ENCODE results near the gene SEMA6B. TPM values are rescaled to one million over a fixed set of nuclear protein-coding genes. Genes with fewer than 3 reads are reported as not detected.
"Not testable (repeated sequence)": the region's sequence is repeated elsewhere in the genome, so short reads cannot be mapped to it uniquely, and the experiment has no call there.

Gene SEMA6B, protein sequence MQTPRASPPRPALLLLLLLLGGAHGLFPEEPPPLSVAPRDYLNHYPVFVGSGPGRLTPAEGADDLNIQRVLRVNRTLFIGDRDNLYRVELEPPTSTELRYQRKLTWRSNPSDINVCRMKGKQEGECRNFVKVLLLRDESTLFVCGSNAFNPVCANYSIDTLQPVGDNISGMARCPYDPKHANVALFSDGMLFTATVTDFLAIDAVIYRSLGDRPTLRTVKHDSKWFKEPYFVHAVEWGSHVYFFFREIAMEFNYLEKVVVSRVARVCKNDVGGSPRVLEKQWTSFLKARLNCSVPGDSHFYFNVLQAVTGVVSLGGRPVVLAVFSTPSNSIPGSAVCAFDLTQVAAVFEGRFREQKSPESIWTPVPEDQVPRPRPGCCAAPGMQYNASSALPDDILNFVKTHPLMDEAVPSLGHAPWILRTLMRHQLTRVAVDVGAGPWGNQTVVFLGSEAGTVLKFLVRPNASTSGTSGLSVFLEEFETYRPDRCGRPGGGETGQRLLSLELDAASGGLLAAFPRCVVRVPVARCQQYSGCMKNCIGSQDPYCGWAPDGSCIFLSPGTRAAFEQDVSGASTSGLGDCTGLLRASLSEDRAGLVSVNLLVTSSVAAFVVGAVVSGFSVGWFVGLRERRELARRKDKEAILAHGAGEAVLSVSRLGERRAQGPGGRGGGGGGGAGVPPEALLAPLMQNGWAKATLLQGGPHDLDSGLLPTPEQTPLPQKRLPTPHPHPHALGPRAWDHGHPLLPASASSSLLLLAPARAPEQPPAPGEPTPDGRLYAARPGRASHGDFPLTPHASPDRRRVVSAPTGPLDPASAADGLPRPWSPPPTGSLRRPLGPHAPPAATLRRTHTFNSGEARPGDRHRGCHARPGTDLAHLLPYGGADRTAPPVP
- total RNA-seq: 33.0 TPM

DNA sequence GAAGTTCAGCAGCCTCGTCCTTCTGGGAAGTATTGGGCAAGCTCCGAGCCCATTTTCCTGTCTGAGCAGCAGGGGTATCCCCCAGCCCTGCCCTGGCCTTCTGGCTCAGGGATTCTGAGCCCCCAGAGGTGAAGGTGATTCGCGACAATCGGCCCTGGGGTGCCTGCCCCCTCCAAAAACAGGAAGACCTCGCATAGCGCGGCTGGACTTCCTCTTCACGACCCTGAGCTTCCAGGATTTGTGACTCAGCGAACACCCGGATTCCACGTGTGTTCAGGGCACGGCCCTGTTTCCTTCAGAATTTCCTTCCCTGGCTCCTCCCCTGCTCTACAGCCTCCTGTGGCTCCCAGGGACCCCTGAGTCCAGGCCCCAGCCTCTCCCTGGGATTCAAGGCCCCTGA, at the start of gene SEMA6B:
Gene SEMA6B, minus strand, starts transcription at position 116 of the 400 bp plus-strand sequence. CDS start 1,227 bp downstream, outside the sequence.
- FAIRE-seq: no peak
- DNase-seq (ENCODE audit: low spot score in 2 of 2): no peak

DNA sequence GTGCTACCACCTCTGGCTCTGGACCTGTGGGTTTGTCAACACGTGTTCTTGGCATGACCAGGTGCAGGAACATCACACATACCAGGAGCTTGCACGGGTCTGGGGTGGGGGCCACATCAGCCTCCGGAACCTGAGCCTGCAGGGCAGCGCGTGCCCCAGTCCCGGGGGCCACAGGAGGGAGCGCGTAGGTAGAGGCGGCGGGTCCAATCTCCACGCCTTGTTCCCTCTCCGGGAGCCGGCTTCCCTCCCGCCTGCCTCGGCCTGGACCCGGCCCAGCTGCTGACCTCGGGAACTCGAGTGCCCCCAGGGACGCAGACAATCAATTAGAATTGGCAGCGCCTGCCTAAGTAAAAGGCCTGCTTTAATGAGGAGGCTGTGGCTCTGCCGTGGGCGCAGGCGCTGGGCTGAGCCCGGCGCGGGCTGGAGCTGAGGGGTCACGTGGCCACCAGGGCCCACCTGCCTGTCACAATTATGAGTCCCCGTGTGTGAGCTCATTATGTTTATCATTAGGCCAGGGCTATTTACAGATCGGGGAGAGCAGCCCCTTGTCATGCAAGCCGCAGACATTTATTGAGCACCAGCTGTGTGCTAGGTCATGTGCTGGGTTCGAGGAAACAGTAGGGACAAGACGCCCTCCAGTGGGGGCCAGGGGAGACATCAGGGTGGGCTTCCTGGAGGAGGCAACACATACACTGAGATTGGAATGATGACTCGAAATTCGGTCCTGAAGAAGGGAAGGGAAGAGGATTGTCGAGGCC, 47.6 kb upstream of the SEMA6B start:
- DNase-seq (ENCODE audit: low spot score in 2 of 2) (peak in 1 of 2 donors; percentile 77), FAIRE-seq (no peak)

GRCh38 chr19:4606181-4606580, 46.7 kb upstream of the SEMA6B start:
- FAIRE-seq (no peak), DNase-seq (ENCODE audit: low spot score in 2 of 2) (no peak)

GRCh38 chr19:4604912-4605311, 45.4 kb upstream of the SEMA6B start:
- FAIRE-seq (no peak), DNase-seq (ENCODE audit: low spot score in 2 of 2) (no peak)

DNA sequence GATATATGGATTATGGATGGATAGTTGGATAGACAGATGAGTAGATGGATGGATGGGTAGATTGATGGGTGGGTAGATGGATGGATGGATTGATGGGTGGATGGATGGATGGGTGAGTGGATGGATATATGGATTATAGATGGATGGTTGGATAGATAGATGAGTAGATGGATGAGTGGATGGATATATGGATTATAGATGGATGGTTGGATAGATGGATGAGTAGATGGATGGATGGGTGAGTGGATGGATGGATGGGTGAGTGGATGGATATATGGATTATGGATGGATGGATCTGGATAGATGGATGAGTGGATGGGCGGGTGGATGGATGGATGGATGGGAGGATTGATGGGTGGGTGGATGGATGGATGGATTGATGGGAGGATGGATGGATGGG, 43.4 kb upstream of the SEMA6B start:
- FAIRE-seq: no peak
- DNase-seq (ENCODE audit: low spot score in 2 of 2): no peak

GRCh38 chr19:4602173-4602788, 42.8 kb upstream of the SEMA6B start:
- DNase-seq (ENCODE audit: low spot score in 2 of 2): no peak
- FAIRE-seq: no peak

DNA sequence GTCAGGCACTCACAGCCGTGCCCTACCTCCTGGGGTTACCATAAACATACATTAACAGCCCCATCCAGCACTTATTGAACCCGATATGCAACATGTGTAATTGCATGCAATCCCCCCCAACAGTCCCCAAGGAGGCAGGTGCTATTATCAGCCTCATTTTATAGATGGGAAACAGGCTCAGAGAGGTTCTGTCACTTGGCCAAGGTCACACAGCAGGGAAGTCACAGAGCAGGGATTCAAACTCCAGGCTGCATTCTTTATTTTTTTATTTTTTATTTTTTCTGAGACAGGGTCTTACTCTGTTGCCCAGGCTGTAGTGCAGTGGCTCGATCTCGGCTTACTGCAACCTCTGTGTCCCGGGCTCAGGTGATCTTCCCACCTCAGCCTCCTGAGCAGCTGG, 41.4 kb upstream of the SEMA6B start:
- no peak for FAIRE-seq

GRCh38 chr19:4600082-4600481, 40.6 kb upstream of the SEMA6B start:
- no peak for DNase-seq (ENCODE audit: low spot score in 2 of 2)
- no peak for FAIRE-seq

More for the DNA sequence above, 41.4 kb upstream of the SEMA6B start:
- DNase-seq (ENCODE audit: low spot score in 2 of 2): no peak

GRCh38 chr19:4598712-4599111, 39.2 kb upstream of the SEMA6B start:
- DNase-seq (ENCODE audit: low spot score in 2 of 2): no peak
- FAIRE-seq: no peak

DNA sequence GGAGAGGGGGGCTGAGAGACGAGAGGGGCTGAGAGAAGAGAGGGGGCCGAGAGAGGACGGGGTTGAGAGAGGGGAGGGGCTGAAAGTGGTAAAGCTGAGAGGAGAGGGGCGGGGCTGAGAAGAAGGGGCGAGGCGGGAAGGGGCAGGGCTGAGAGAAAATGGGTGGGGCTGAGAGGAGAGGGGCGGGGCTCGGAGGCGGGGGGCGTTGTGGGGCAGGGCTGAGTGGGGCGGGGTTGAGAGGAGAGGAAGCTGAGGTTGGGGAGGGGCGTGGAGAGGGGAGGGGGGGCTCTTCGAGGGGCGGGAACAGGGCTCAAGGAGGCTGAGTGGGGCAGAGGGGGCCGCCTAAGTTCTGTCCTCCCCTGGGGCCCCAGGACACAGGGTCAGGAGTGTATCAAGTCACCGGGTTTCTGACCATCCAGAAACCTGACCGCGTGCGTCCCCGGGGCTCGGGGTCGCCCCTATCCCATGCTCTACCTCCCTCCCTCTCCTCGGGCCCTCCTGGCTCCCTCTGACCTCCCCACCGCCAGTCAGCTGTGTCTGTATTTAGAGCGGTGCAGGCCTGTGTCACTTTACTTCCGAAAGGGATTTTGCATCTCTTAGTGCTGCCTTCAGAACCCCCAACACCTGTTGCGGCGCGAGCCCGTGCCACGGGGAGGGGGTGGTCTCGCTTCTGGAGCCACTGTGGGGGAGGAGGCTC, 38.6 kb upstream of the SEMA6B start:
- DNase-seq (ENCODE audit: low spot score in 2 of 2) (no peak), FAIRE-seq (no peak)

DNA sequence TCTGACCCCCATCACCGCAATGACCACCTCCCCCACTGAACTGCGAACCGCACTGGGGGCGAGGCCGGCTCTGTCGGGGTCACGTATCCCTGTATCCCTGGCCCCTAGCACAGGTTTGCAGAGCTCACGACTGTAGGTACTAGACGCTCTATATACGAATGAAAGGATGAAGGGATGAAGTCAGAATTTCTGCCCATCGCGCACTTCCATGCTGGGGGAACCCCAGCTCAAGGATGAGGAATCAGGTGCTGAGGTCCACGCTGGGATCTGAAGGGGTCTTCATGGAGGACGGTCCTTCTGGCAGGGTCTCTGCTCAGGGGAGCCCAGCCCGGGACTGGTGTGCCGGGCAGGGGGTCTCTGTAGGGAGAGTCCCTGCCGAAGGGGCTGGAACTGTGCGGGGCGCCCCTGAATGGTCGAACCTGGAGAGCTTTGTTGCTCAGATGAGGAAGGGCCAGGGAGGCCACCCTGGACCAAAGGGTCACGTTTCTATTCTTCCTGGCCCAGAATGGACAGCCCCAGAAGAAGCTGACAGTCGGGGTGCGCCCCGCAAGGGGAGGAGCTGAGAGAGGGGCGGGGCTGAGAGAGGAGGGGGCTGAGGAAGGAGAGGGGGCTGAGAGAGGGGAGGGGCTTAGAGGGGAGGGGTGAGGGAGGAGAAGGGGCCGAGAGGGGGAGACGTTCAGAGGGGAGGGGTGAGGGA, 37.9 kb upstream of the SEMA6B start:
- DNase-seq (ENCODE audit: low spot score in 2 of 2): no peak
- no peak for FAIRE-seq

- no peak for FAIRE-seq
- DNase-seq (ENCODE audit: low spot score in 2 of 2): no peak
Observed at GRCh38 chr19:4596033-4596904, 36.8 kb upstream of the SEMA6B start.

DNA sequence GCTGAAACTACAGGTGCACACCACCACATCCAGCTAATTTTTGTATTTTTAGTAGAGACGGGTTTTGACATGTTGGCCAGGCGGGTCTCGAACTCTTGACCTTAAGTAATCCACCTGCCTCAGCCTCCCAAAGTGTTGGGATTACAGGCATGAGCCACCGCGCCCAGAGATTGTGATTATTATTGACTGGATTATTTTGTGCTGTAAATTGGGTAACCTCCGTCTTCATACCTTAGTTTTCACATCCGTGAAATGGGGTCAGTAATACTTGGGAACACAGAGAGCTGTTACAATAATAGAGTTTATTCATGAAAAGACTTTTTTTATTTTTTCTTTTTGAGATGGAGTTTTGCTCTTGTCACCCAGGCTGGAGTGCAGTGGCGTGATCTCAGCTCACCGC, 35.7 kb upstream of the SEMA6B start:
- DNase-seq (ENCODE audit: low spot score in 2 of 2); FAIRE-seq: not testable (repeated sequence)

DNA sequence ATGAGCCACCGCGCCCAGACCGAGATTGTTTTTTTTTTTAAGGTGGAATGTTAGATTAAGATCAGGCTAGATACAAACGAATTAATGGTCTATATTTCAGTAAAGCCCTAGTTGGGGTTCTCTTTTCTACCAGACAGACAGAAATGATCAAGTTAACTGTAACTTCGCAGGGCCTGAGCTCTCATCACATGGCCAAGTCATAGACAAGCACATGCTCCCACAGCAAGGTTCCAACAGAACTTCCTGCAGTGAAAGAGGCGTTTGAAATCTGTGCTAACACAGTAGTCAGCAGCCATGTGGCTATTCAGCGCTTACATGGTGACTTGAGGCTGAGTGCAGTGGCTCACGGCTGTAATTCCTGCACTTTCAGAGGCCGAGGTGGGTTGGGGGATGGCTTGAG, 34.7 kb upstream of the SEMA6B start:
- FAIRE-seq: no peak

GRCh38 chr19:4593409-4593851, 33.9 kb upstream of the SEMA6B start:
- no peak for DNase-seq (ENCODE audit: low spot score in 2 of 2)
- FAIRE-seq: no peak

More for the DNA sequence above, 34.7 kb upstream of the SEMA6B start:
- DNase-seq (ENCODE audit: low spot score in 2 of 2): no peak

- FAIRE-seq (no peak), DNase-seq (ENCODE audit: low spot score in 2 of 2) (no peak)
Observed at GRCh38 chr19:4592445-4592844, 33.0 kb upstream of the SEMA6B start.

DNA sequence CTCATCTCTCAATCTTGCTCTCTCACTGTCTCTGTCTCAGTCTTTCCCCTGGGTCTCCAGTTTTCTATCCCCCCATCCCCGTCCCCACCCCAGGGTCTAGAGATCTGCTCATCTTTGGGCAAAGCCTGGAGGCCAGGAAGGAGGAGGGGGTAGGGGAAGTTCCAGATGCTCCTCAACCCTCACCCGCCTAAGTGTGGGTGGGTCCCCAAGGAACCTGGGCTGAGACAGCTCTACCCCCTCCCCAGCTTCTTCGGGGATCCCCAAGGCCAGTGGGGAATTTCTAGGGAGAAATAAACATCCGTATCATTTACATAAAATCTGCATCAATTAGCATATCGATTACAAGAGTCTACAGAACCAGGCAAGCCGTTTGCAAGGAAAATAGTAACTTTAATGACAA, 31.8 kb upstream of the SEMA6B start:
- FAIRE-seq (no peak), DNase-seq (ENCODE audit: low spot score in 2 of 2) (no peak)

- FAIRE-seq: no peak
- no peak for DNase-seq (ENCODE audit: low spot score in 2 of 2)
Observed at GRCh38 chr19:4590559-4590958, 31.1 kb upstream of the SEMA6B start.
